Measurements from ENCODE around the gene MCRIP1.
"Not testable (repeated sequence)": the region's sequence is repeated elsewhere in the genome, so short reads cannot be mapped to it uniquely, and the experiment has no call there.

Gene MCRIP1

GRCh38 chr17:81842378-81842724 is 9.3 kb upstream of the MCRIP1 start:
- no peak overlapping the region for H3K4me3 ChIP-seq (ENCODE audit: insufficient read depth, low read length, poor library complexity, severe bottlenecking)
- H3K36me3 ChIP-seq (ENCODE audit: low read length) = no peaks in the 10 kb centered on the region
- no peaks in the 10 kb centered on the region for H3K27me3 ChIP-seq (ENCODE audit: low read length)
- no peak overlapping the region for H3K4me2 ChIP-seq (ENCODE audit: low read depth, low read length, poor library complexity, severe bottlenecking)
- H3F3A ChIP-seq (ENCODE audit: insufficient read depth) = no peaks in the 10 kb centered on the region
- H3K9me3 ChIP-seq (ENCODE audit: insufficient read depth, low read length) = no peaks in the 10 kb centered on the region
- no peaks in the 10 kb centered on the region for H3K79me2 ChIP-seq (ENCODE audit: insufficient read depth, low read length)
- no peak overlapping the region for H3K9ac ChIP-seq (ENCODE audit: low read length)
- H2AFZ ChIP-seq (ENCODE audit: low read depth, low read length, severe bottlenecking) = no peak overlapping the region
- H3K27ac ChIP-seq (ENCODE audit: low read depth, low read length) = no peak overlapping the region
- no peaks in the 10 kb centered on the region for H3K9me2 ChIP-seq (replicated peaks; ENCODE audit: insufficient read depth, low read length)
- TF ChIP-seq CTCF (IDR thresholded peaks at IDR 0.05; ENCODE audit: insufficient read depth, low read length, poor library complexity, severe bottlenecking) (no peak), EZH2phosphoT487 (conservative IDR thresholded peaks at IDR 0.05; ENCODE audit: low read length) (no peak)
- no peaks in the 10 kb centered on the region for H4K20me1 ChIP-seq (ENCODE audit: low read depth, low read length)

- Histone ChIP-seq H3K27ac (ENCODE audit: low read depth, low read length) (no peak overlapping the region), H3K27me3 (ENCODE audit: low read length) (no peaks in the 10 kb centered on the region), H3K9me2 (replicated peaks; ENCODE audit: insufficient read depth, low read length) (no peaks in the 10 kb centered on the region), H4K20me1 (ENCODE audit: low read depth, low read length) (no peaks in the 10 kb centered on the region), H2AFZ (ENCODE audit: low read depth, low read length, severe bottlenecking) (no peak overlapping the region), H3K9me3 (ENCODE audit: insufficient read depth, low read length) (no peaks in the 10 kb centered on the region), H3K9ac (ENCODE audit: low read length) (no peak overlapping the region), H3K4me3 (ENCODE audit: insufficient read depth, low read length, poor library complexity, severe bottlenecking) (no peak overlapping the region), H3K36me3 (ENCODE audit: low read length) (no peaks in the 10 kb centered on the region), H3K4me2 (ENCODE audit: low read depth, low read length, poor library complexity, severe bottlenecking) (no peak overlapping the region), H3F3A (ENCODE audit: insufficient read depth) (no peaks in the 10 kb centered on the region), H3K79me2 (ENCODE audit: insufficient read depth, low read length) (no peaks in the 10 kb centered on the region)
- TF ChIP-seq EZH2phosphoT487 (conservative IDR thresholded peaks at IDR 0.05; ENCODE audit: low read length) (no peak), CTCF (IDR thresholded peaks at IDR 0.05; ENCODE audit: insufficient read depth, low read length, poor library complexity, severe bottlenecking) (no peak)
These were observed 8.8 kb upstream of the MCRIP1 start for GRCh38 chr17:81841866-81842265.

GRCh38 chr17:81840826-81841778 is 8.0 kb upstream of the MCRIP1 start:
- no peak overlapping the region for H2AFZ ChIP-seq (ENCODE audit: low read depth, low read length, severe bottlenecking)
- no peak overlapping the region for H3K9ac ChIP-seq (ENCODE audit: low read length)
- H3F3A ChIP-seq (ENCODE audit: insufficient read depth) = no peaks in the 10 kb centered on the region
- H3K9me3 ChIP-seq (ENCODE audit: insufficient read depth, low read length) = no peaks in the 10 kb centered on the region
- H3K4me3 ChIP-seq (ENCODE audit: insufficient read depth, low read length, poor library complexity, severe bottlenecking) = no peak overlapping the region
- no peaks in the 10 kb centered on the region for H4K20me1 ChIP-seq (ENCODE audit: low read depth, low read length)
- H3K4me2 ChIP-seq (ENCODE audit: low read depth, low read length, poor library complexity, severe bottlenecking) = no peak overlapping the region
- no peaks in the 10 kb centered on the region for H3K36me3 ChIP-seq (ENCODE audit: low read length)
- H3K27ac ChIP-seq (ENCODE audit: low read depth, low read length) = no peak overlapping the region
- H3K9me2 ChIP-seq (replicated peaks; ENCODE audit: insufficient read depth, low read length) = no peaks in the 10 kb centered on the region
- H3K79me2 ChIP-seq (ENCODE audit: insufficient read depth, low read length) = no peaks in the 10 kb centered on the region
- no peak for TF ChIP-seq EZH2phosphoT487 (conservative IDR thresholded peaks at IDR 0.05; ENCODE audit: low read length)
- TF ChIP-seq CTCF (IDR thresholded peaks at IDR 0.05; ENCODE audit: insufficient read depth, low read length, poor library complexity, severe bottlenecking) = no peak
- no peaks in the 10 kb centered on the region for H3K27me3 ChIP-seq (ENCODE audit: low read length)

GRCh38 chr17:81840059-81840458 is 7.0 kb upstream of the MCRIP1 start:
- H3K9me3 ChIP-seq (ENCODE audit: insufficient read depth, low read length); H3K4me3 ChIP-seq (ENCODE audit: insufficient read depth, low read length, poor library complexity, severe bottlenecking); H3K9ac ChIP-seq (ENCODE audit: low read length); H3K27me3 ChIP-seq (ENCODE audit: low read length); H3K4me2 ChIP-seq (ENCODE audit: low read depth, low read length, poor library complexity, severe bottlenecking); H3K27ac ChIP-seq (ENCODE audit: low read depth, low read length); H4K20me1 ChIP-seq (ENCODE audit: low read depth, low read length); H2AFZ ChIP-seq (ENCODE audit: low read depth, low read length, severe bottlenecking); H3K79me2 ChIP-seq (ENCODE audit: insufficient read depth, low read length); H3K36me3 ChIP-seq (ENCODE audit: low read length); H3F3A ChIP-seq (ENCODE audit: insufficient read depth); H3K9me2 ChIP-seq (replicated peaks; ENCODE audit: insufficient read depth, low read length): not testable (repeated sequence)

Data from SU-DHL-6 (cell line).